ENCODE results near the gene PRPH2.
A peak's percentile ranks its signal among the peaks of the same experiment; 100 is the strongest.
"Not testable (repeated sequence)": the region's sequence is repeated elsewhere in the genome, so short reads cannot be mapped to it uniquely, and the experiment has no call there.

The PRPH2 gene

GRCh38 chr6:42740725-42741124, 18.3 kb upstream of the PRPH2 start:
- no peak for DNase-seq

GRCh38 chr6:42735976-42736375, 13.6 kb upstream of the PRPH2 start:
- no peak for DNase-seq

GRCh38 chr6:42733867-42734481, 11.6 kb upstream of the PRPH2 start:
- not testable (repeated sequence) for DNase-seq

GRCh38 chr6:42729731-42730130, 7.3 kb upstream of the PRPH2 start:
- no peak for DNase-seq

GRCh38 chr6:42727627-42728026, 5.2 kb upstream of the PRPH2 start:
- DNase-seq: no peak

- DNase-seq: peak; percentile 44 to 45
Observed at GRCh38 chr6:42727087-42727611, 4.8 kb upstream of the PRPH2 start.

GRCh38 chr6:42726485-42727086, 4.2 kb upstream of the PRPH2 start:
- DNase-seq: peak; percentile 32 to 72

GRCh38 chr6:42726026-42726425, 3.6 kb upstream of the PRPH2 start:
- no peak for DNase-seq

- DNase-seq: no peak
Observed at GRCh38 chr6:42724825-42725224, 2.4 kb upstream of the PRPH2 start.

- DNase-seq: no peak
Observed at GRCh38 chr6:42720739-42721138, 1.7 kb downstream of the PRPH2 start.

- no peak for DNase-seq
Observed at GRCh38 chr6:42715871-42716270, 6.5 kb downstream of the PRPH2 start.

GRCh38 chr6:42714098-42714761, 8.2 kb downstream of the PRPH2 start:
- DNase-seq: no peak

GRCh38 chr6:42711930-42712329, 10.5 kb downstream of the PRPH2 start:
- no peak for DNase-seq

- no peak for DNase-seq
Observed at GRCh38 chr6:42710316-42710715, 12.1 kb downstream of the PRPH2 start.

- DNase-seq: no peak
Observed at GRCh38 chr6:42709871-42710270, 12.5 kb downstream of the PRPH2 start.

GRCh38 chr6:42708096-42708495, 14.3 kb downstream of the PRPH2 start:
- DNase-seq: no peak

- no peak for DNase-seq
Observed at GRCh38 chr6:42707595-42707994, 14.8 kb downstream of the PRPH2 start.

GRCh38 chr6:42704937-42705374, 17.4 kb downstream of the PRPH2 start:
- DNase-seq: no peak

GRCh38 chr6:42704251-42704936, 18.0 kb downstream of the PRPH2 start:
- DNase-seq: no peak

- DNase-seq: not testable (repeated sequence)
Observed at GRCh38 chr6:42702786-42703185, 19.6 kb downstream of the PRPH2 start.

GRCh38 chr6:42702200-42702599, 20.2 kb downstream of the PRPH2 start:
- DNase-seq: no peak

GRCh38 chr6:42698217-42698616, 24.2 kb downstream of the PRPH2 start:
- no peak for DNase-seq

- no peak for DNase-seq
Observed at GRCh38 chr6:42697268-42697655, 25.1 kb downstream of the PRPH2 start.

Measured in NCI-H1930 (cell line).